SK-N-SH (cell line): ENCODE results near the gene CDH4.

Source experiments
- CTCF ChIP-seq: fragments of 200-600 bp; sonication (generic); IDR thresholded peaks from 2 replicates; pipeline ENCODE4 v1.6.1; 2017; ENCODE audit warnings: antibody characterized with exemption, mild to moderate bottlenecking, moderate library complexity
- EZH2phosphoT487 ChIP-seq: fragments of 200-600 bp; sonication (generic); IDR thresholded peaks from 2 replicates; pipeline ENCODE4 v1.6.1; 2017; ENCODE audit warnings: low read depth, mixed run types, mild to moderate bottlenecking, antibody characterized with exemption, moderate library complexity, borderline replicate concordance
- POLR2AphosphoS5 ChIP-seq: IDR thresholded peaks from 2 replicates; pipeline ENCODE4 v1.6.1; 2012; ENCODE audit warnings: low read depth, low read length
- RXRA ChIP-seq: IDR thresholded peaks from 2 replicates; pipeline ENCODE4 v1.4.0; 2012; ENCODE audit warnings: low read depth, mild to moderate bottlenecking, borderline replicate concordance
- TAF1 ChIP-seq: IDR thresholded peaks from 2 replicates; pipeline ENCODE4 v1.6.1; 2012; ENCODE audit warnings: low read depth, mild to moderate bottlenecking, low read length, moderate library complexity, borderline replicate concordance

GRCh38 chr20:61730631-61731362 is 478.7 kb downstream of the CDH4 start:
- no peak for TF ChIP-seq CTCF
- TF ChIP-seq POLR2AphosphoS5 = no peak
- no peak for TF ChIP-seq RXRA
- TF ChIP-seq TAF1 = no peak
- TF ChIP-seq EZH2phosphoT487 = no peak
